HG02943 (cell line): ENCODE results near the gene DEPDC5.

Experiments used
- ATAC-seq: cut with Tn5 transposase; IDR thresholded peaks from one replicate; pipeline ENCODE4 v1.9.1; 2021; ENCODE audit warnings: mild to moderate bottlenecking, low read depth, moderate library complexity; ENCODE audit not compliant: unreplicated experiment

DEPDC5 gene

GRCh38 chr22:31882971-31883370, 129.2 kb downstream of the DEPDC5 start:
- no peak for ATAC-seq

GRCh38 chr22:31883989-31884388, 130.2 kb downstream of the DEPDC5 start:
- no peak for ATAC-seq

- no peak for ATAC-seq
These were observed 137.7 kb downstream of the DEPDC5 start for GRCh38 chr22:31891366-31892079.

- no peak for ATAC-seq
These were observed 138.2 kb downstream of the DEPDC5 start for GRCh38 chr22:31892080-31892433.

- no peak for ATAC-seq
These were observed 139.6 kb downstream of the DEPDC5 start for GRCh38 chr22:31893460-31893859.

GRCh38 chr22:31895411-31896123, 141.7 kb downstream of the DEPDC5 start:
- ATAC-seq: no peak

- no peak for ATAC-seq
These were observed 142.7 kb downstream of the DEPDC5 start for GRCh38 chr22:31896472-31896871.

- no peak for ATAC-seq
These were observed 144.3 kb downstream of the DEPDC5 start for GRCh38 chr22:31897842-31898805.

- no peak for ATAC-seq
These were observed 145.1 kb downstream of the DEPDC5 start for GRCh38 chr22:31898926-31899325.

GRCh38 chr22:31899669-31900068, 145.8 kb downstream of the DEPDC5 start:
- no peak for ATAC-seq

GRCh38 chr22:31901388-31902137, 147.7 kb downstream of the DEPDC5 start:
- no peak for ATAC-seq

- ATAC-seq: no peak
These were observed 150.8 kb downstream of the DEPDC5 start for GRCh38 chr22:31904651-31905050.

- ATAC-seq: no peak
These were observed 151.5 kb downstream of the DEPDC5 start for GRCh38 chr22:31905356-31905755.

- no peak for ATAC-seq
These were observed 152.3 kb downstream of the DEPDC5 start for GRCh38 chr22:31906086-31906485.

- ATAC-seq: no peak
These were observed 152.8 kb downstream of the DEPDC5 start for GRCh38 chr22:31906569-31906968.

- no peak for ATAC-seq
These were observed 156.2 kb downstream of the DEPDC5 start for GRCh38 chr22:31909977-31910376.

- no peak for ATAC-seq
These were observed 158.0 kb downstream of the DEPDC5 start for GRCh38 chr22:31911565-31912406.

- no peak for ATAC-seq
These were observed 158.6 kb downstream of the DEPDC5 start for GRCh38 chr22:31912407-31912743.

- ATAC-seq: no peak
These were observed 161.8 kb downstream of the DEPDC5 start for GRCh38 chr22:31915586-31915985.
